ENCODE measurements around the gene CYP4F22. TPM values are rescaled to one million over a fixed set of nuclear protein-coding genes. Genes with fewer than 3 reads are reported as not detected.
"Not testable (repeated sequence)": the region's sequence is repeated elsewhere in the genome, so short reads cannot be mapped to it uniquely, and the experiment has no call there.

Gene CYP4F22
- total RNA-seq, 2 donors from 2014 or later = 0.24 to 0.86 TPM

GRCh38 chr19:15475611-15476010, 32.7 kb upstream of the CYP4F22 start:
- H3K27me3 Mint-ChIP-seq = peaks cover 0 to 2% of the 10 kb centered on the region in 2 donors
- no peak overlapping the region for H3K27ac Mint-ChIP-seq
- no peaks in the 10 kb centered on the region for H3K36me3 Mint-ChIP-seq
- ATAC-seq (peak in 1 of 2 donors; percentile 7), DNase-seq (ENCODE audit: low spot score) (no peak)
- peaks cover 11 to 16% of the 10 kb centered on the region in 2 donors for H3K4me1 Mint-ChIP-seq (ENCODE audit: low read depth in 2 of 2)
- H3K9me3 Mint-ChIP-seq = no peaks in the 10 kb centered on the region
- no peak overlapping the region for H3K4me3 Mint-ChIP-seq

GRCh38 chr19:15476325-15476724, 32.0 kb upstream of the CYP4F22 start:
- H3K4me3 Mint-ChIP-seq = no peak overlapping the region
- no peaks in the 10 kb centered on the region for H3K9me3 Mint-ChIP-seq
- no peaks in the 10 kb centered on the region for H3K36me3 Mint-ChIP-seq
- peak overlapping the region in 1 of 2 donors; percentile 9 for H3K27ac Mint-ChIP-seq
- peaks cover 0 to 2% of the 10 kb centered on the region in 2 donors for H3K27me3 Mint-ChIP-seq
- H3K4me1 Mint-ChIP-seq (ENCODE audit: low read depth in 2 of 2) = peaks cover 11 to 16% of the 10 kb centered on the region in 2 donors
- DNase-seq (ENCODE audit: low spot score) (no peak), ATAC-seq (peak; percentile 55 to 71)

- Mint-ChIP-seq H3K27me3 (no peaks in the 10 kb centered on the region), H3K4me3 (no peak within 1 kb of the TSS), H3K27ac (peak within 1 kb of the TSS in 1 of 2 donors; percentile 22), H3K4me1 (ENCODE audit: low read depth in 2 of 2) (peaks cover 11 to 14% of the 10 kb centered on the region in 2 donors), H3K9me3 (no peaks in the 10 kb centered on the region), H3K36me3 (no peaks in the 10 kb centered on the region)
- ATAC-seq (peak in 1 of 2 donors; percentile 45), DNase-seq (ENCODE audit: low spot score) (no peak)
Observed at GRCh38 chr19:15479391-15480345, 28.7 kb upstream of the CYP4F22 start, which contains the start of gene PGLYRP2. TSS of gene PGLYRP2 (minus strand) at chr19:15479501. CDS start at chr19:15479371, 130 bp downstream.

GRCh38 chr19:15480996-15481395, 27.3 kb upstream of the CYP4F22 start:
- H3K4me3 Mint-ChIP-seq; H3K27me3 Mint-ChIP-seq; ATAC-seq; H3K27ac Mint-ChIP-seq; H3K36me3 Mint-ChIP-seq; H3K9me3 Mint-ChIP-seq; DNase-seq (ENCODE audit: low spot score): not testable (repeated sequence)
- peaks cover 10 to 13% of the 10 kb centered on the region in 2 donors for H3K4me1 Mint-ChIP-seq (ENCODE audit: low read depth in 2 of 2)

- not testable (repeated sequence) for H3K9me3 Mint-ChIP-seq; H3K27me3 Mint-ChIP-seq; DNase-seq (ENCODE audit: low spot score); H3K36me3 Mint-ChIP-seq; H3K4me3 Mint-ChIP-seq; ATAC-seq; H3K4me1 Mint-ChIP-seq (ENCODE audit: low read depth in 2 of 2); H3K27ac Mint-ChIP-seq
Observed at GRCh38 chr19:15485768-15486167, 22.6 kb upstream of the CYP4F22 start.

GRCh38 chr19:15487038-15487437, 21.3 kb upstream of the CYP4F22 start:
- Mint-ChIP-seq H3K27ac (no peak overlapping the region), H3K9me3 (no peaks in the 10 kb centered on the region), H3K4me3 (no peak overlapping the region), H3K27me3 (no peaks in the 10 kb centered on the region), H3K4me1 (ENCODE audit: low read depth in 2 of 2) (no peaks in the 10 kb centered on the region), H3K36me3 (no peaks in the 10 kb centered on the region)
- ATAC-seq = no peak
- DNase-seq (ENCODE audit: low spot score) = no peak

GRCh38 chr19:15488489-15489226, 19.7 kb upstream of the CYP4F22 start:
- Mint-ChIP-seq H3K4me1 (ENCODE audit: low read depth in 2 of 2) (no peaks in the 10 kb centered on the region), H3K4me3 (no peak overlapping the region), H3K36me3 (no peaks in the 10 kb centered on the region), H3K9me3 (no peaks in the 10 kb centered on the region), H3K27me3 (peaks cover 0 to 4% of the 10 kb centered on the region in 2 donors), H3K27ac (no peak overlapping the region)
- DNase-seq (ENCODE audit: low spot score) = no peak
- no peak for ATAC-seq

GRCh38 chr19:15495151-15495550, 13.2 kb upstream of the CYP4F22 start:
- no peaks in the 10 kb centered on the region for H3K36me3 Mint-ChIP-seq
- ATAC-seq = no peak

GRCh38 chr19:15498156-15498858, 10.0 kb upstream of the CYP4F22 start:
- Mint-ChIP-seq H3K36me3 (no peaks in the 10 kb centered on the region), H3K27me3 (no peaks in the 10 kb centered on the region), H3K27ac (no peak overlapping the region), H3K9me3 (no peaks in the 10 kb centered on the region), H3K4me3 (no peak overlapping the region), H3K4me1 (ENCODE audit: low read depth in 2 of 2) (peaks cover 0 to 5% of the 10 kb centered on the region in 2 donors)
- DNase-seq (ENCODE audit: low spot score) = no peak
- ATAC-seq = no peak

More at GRCh38 chr19:15495151-15495550, 13.2 kb upstream of the CYP4F22 start:
- Mint-ChIP-seq H3K27ac (no peak overlapping the region), H3K9me3 (no peaks in the 10 kb centered on the region), H3K27me3 (peaks cover 0 to 4% of the 10 kb centered on the region in 2 donors), H3K4me3 (no peak overlapping the region), H3K4me1 (ENCODE audit: low read depth in 2 of 2) (peaks cover 0 to 5% of the 10 kb centered on the region in 2 donors)
- DNase-seq (ENCODE audit: low spot score) = no peak

- no peaks in the 10 kb centered on the region for H3K9me3 Mint-ChIP-seq
- peaks cover 0 to 5% of the 10 kb centered on the region in 2 donors for H3K4me1 Mint-ChIP-seq (ENCODE audit: low read depth in 2 of 2)
- no peak overlapping the region for H3K27ac Mint-ChIP-seq
- H3K4me3 Mint-ChIP-seq = no peak overlapping the region
- H3K36me3 Mint-ChIP-seq = no peaks in the 10 kb centered on the region
- no peak for DNase-seq (ENCODE audit: low spot score)
- ATAC-seq = no peak
- H3K27me3 Mint-ChIP-seq = no peaks in the 10 kb centered on the region
Observed at GRCh38 chr19:15498910-15499309, 9.4 kb upstream of the CYP4F22 start.

GRCh38 chr19:15501596-15501995, 6.7 kb upstream of the CYP4F22 start:
- no peak for DNase-seq (ENCODE audit: low spot score)

GRCh38 chr19:15502264-15502663, 6.1 kb upstream of the CYP4F22 start:
- H3K36me3 Mint-ChIP-seq = no peaks in the 10 kb centered on the region
- H3K4me3 Mint-ChIP-seq = no peak overlapping the region
- H3K27me3 Mint-ChIP-seq = peaks cover 0 to 2% of the 10 kb centered on the region in 2 donors
- no peak for DNase-seq (ENCODE audit: low spot score)
- H3K9me3 Mint-ChIP-seq = no peaks in the 10 kb centered on the region
- no peak overlapping the region for H3K27ac Mint-ChIP-seq
- ATAC-seq = no peak
- peaks cover under 1 to 9% of the 10 kb centered on the region in 2 donors for H3K4me1 Mint-ChIP-seq (ENCODE audit: low read depth in 2 of 2)

More at GRCh38 chr19:15501596-15501995, 6.7 kb upstream of the CYP4F22 start:
- Mint-ChIP-seq H3K9me3 (no peaks in the 10 kb centered on the region), H3K27ac (no peak overlapping the region), H3K27me3 (no peaks in the 10 kb centered on the region), H3K36me3 (no peaks in the 10 kb centered on the region), H3K4me1 (ENCODE audit: low read depth in 2 of 2) (peaks cover 0 to 8% of the 10 kb centered on the region in 2 donors), H3K4me3 (no peak overlapping the region)
- no peak for ATAC-seq

- H3K36me3 Mint-ChIP-seq = no peaks in the 10 kb centered on the region
- DNase-seq (ENCODE audit: low spot score) (no peak), ATAC-seq (no peak)
- no peak overlapping the region for H3K27ac Mint-ChIP-seq
- no peak overlapping the region for H3K4me3 Mint-ChIP-seq
- H3K27me3 Mint-ChIP-seq = peaks cover 8 to 11% of the 10 kb centered on the region in 2 donors
- peaks cover 9 to 17% of the 10 kb centered on the region in 2 donors for H3K4me1 Mint-ChIP-seq (ENCODE audit: low read depth in 2 of 2)
- H3K9me3 Mint-ChIP-seq = no peaks in the 10 kb centered on the region
Observed at GRCh38 chr19:15506074-15506571, 2.2 kb upstream of the CYP4F22 start.

Measured in natural killer cell treated with Interleukin-12 subunit alpha and Interleukin-12 subunit beta and Interleukin-15 and Interleukin-18, amount 100 ng/mL, for 72 hours (primary cell).